AG20443 (cell line): ENCODE measurements around the gene ZBP1.

Experiments used
- DNase-seq: peaks from one replicate; pipeline ENCODE4 v3.0.0; 2012; ENCODE audit warnings: low spot score, mixed read lengths

ZBP1 gene

DNA sequence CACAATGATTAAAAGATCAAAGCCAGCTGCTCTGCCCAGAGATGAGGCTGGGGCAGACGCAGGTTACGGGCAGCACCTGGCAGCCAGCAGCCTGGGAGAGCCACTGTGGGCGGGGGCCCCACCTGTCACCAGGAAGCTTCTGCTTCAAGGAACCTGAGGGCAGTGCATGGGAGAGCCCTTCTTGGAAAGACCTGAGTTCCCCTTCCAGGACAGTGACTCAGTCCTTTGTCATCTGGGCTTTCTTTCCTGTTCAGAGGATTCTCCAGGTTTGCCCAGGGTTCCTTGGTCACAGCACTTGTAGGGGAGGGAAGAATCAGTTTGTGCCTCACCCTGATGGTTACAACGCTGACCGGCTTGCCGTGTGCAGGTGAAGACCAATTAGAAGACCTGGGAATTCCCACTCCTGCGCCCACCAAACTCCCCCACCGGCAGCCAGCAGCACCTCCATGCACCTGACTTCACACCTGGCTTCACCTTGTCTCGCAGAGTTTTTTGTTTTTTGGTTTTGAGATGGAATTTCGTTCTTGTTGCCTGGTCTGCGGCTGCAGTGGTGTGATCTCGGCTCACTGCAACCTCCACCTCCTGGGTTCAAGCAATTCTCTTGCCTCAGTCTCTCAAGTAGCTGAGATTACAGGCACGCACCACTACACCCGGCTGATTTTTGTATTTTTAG lies 2.0 kb downstream of the ZBP1 start:
- DNase-seq = no peak

DNA sequence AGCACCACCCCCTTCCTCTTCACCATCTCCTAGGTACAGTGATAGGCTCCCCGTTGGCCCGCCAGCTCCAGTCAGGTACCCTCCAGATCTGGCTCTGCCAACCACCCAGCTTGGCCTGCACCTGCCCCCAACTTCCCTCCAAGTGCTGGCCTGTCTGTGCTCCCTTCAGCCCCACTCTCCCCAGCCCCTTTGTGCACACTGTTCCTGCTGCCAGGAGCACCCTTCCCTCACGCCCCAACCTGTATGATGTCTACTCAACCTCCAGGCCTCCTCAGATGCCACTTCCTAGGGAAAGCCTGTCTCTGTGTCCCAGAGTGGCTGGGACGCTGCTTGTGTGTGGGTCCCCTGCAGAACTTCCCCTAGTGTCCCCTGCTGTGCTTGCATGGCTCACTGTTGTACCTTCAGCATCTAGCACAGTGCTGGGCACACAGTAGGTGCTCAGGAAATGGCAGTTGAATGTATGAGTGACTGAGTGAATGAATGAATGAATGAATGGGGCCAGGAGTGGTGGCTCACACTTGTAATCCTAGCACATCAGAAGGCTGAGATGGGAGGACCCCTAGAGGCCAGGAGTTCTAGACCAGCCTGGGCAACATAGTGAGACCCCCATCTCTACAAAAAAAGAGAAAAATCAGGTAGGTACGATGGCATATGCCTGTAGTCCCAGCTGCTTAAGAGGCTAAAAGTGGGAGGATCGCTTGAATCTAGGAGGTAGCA lies 3.0 kb downstream of the ZBP1 start:
- no peak for DNase-seq

DNA sequence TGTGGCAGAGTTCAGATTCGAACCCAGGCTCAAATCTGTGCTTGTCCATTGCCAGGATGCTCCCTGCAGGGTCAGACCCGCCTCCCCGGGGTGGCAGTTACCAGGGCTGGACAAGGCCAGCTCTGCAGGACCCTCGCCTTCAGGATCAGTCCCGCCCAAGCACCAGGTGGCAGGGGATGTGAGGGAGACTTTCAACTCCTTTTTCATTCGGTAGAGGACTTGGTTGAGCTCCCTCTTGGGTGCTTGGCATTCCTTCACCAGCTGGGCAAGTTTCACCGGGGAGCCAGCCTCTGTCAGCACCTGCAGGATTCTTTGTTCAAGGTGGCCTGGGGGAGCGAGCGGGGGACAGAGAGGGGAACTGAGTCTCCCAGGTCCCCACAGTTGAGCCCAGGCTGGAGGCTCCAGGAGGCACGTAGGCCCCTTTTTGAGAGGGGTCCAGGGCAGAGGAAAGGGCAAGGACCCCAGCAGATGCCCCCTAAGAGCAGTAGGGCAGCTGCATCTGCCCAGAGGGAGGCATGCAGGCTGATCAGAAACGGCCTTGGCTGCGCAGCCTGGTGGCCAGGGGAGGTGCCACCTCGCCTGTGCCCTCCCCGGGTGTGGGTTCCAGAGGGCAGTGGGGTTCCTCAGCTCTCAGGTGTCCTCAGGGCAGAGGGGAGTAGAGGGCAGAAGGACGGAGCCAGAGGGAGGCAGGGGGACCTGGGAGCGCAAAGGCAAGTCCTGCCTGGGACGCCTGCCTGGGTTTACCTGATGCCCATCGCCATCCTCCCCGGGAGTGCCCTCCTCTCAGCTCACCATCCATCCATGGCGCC lies 3.9 kb downstream of the ZBP1 start:
- DNase-seq = no peak

DNA sequence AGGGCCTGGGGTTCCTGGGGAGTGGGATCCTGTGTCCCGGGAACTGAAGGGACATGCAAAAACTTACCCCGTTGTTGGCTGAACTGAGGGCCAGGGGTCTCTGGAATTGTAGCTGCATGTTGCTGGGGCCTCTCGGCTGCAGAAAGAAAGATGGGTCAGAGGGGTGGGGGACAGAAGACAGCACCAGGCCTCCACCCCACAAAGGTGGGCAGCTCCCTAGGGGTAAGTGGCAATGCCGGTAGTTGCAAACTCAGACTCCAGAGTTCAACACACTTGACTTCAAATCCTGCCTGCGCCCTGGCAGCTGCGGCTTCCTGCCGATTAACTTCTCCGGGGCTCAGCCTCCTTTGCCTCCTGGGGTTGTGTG lies 4.8 kb downstream of the ZBP1 start:
- no peak for DNase-seq

DNA sequence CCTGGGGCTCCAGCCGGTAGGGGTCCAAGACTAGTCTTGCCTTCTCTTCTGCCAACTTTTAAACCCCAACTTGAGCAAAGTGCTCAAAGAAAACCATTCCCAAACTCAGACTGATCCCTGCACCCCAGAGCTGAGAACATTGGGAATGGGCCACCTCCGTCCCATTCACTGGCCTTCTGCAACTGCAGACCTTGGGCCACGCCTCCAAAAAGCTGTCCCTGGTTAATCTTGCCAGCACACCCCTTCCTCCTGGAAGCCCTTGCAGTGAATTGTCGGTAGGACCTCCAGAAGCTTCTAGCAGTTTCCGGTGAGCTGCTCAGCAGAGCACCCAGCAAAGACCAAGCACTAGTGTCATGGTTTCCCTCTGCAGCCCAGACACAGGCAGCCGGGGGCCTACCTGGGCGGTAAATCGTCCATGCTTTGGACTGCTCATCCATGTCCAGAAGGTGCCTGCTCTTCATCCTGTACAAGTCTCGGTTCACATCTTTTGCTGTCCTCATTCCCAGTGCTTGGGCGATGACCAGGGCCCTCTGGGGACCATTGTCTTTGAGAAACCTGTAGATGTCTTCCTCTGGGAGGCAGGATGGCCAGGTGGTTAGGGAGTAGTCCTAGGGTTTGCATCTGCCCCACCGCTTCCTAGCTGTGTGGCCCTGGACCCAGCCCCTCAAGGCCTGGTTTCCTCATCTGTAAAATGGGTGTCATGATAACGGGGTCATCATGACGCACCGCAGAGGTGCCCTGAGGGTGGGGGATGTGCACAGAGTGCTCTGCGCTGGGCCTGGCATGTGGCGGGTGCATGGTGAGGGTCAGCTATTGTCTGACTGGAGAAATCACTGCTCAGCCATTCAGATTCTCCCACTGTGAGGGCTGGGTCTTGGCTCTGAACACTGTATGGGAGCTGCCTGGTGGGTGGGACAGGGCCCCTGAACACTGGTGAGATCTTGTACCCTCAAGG lies 5.5 kb downstream of the ZBP1 start:
- DNase-seq = no peak

DNA sequence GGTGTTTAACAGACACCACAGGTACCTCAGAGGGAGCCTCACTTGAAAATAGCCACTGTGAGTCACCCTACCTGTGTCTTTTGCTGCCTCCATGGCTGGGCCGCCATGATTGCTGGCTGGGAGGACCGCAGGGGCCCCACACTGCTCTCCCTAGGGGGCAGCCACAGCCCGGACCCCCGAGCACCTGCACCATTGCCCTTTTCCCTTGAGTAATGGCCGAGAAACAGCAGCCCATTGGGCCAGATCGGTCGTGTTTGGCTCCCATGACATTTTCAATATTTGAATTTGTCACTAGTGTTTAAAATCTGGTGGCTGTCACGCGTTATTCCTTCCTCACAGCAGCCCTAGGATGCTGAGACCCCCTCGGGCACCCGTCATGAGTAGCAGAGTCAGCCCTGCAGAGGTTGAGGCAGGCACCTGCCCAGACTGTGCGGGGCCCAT lies 6.7 kb downstream of the ZBP1 start:
- no peak for DNase-seq

DNA sequence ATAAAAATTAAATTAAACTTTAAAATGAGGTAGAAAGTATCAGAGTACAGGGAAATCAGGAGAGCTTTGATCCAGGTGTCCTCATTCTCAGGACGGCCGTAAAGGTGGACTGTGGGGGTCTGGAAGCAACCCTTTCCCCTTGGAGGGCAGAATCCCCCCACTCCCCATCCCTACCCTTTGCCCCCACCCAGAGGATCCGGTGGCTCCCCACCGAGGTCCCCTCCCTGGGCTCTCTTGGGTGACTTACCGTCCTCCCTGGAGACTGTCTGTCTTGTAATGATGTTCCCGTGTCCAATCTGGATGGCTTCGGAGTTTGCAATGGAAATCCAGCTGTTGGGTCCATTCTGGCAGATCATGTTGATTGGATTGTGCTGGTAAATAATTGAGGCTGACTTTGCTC lies 7.3 kb downstream of the ZBP1 start:
- no peak for DNase-seq

DNA sequence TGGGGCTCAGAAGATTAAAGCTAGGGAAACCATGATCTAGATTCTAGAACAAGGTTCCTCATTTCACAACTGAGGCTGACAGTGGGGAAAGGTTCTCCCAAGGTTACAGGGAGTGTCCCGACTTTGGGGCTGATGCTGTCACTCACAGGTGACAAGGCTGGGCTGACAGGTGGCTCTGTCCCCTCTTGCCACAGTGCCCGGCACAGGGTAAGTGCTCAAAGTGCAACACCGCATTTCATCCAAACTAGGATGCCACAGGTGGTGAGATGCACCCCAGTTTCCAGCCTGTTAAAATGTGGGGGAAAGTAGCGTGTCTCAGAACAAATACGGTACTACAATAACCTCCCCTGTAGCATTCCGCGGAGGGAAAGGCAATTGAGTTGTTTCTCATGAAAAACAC lies 7.8 kb downstream of the ZBP1 start:
- no peak for DNase-seq

DNA sequence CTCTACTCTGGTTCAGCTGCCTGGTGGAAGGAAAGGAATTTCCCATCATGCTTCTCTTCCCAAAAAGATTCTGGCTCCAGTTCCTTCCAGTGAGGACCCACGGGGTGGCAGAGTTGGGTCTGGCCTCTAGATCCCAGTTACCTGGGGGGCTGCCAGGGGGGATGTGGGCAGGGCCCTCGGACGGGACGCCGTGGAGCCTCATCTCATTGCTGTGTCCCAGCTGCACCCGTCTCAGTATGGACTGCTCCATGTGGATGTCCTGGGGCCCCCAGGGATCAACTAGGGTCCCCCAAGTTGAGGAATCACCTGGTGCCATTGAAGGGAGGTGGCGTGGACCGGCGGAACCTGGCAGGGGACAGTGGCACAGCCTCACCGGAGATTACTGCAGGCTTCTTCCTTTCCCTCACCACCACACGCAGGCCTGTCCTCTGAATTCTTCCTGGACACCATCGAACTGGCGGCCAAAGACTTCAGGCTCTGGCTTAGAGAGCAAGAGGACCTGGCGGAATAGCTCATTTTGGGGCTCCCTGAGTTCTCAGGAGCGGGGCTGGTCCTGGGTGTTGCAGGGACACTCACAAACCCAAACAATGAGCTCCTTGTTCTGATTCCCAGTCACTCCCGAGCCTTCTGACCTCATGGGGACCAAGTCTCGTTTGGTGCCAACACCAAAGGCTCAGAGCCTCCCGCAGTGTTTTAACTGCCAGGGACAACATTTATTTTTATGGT lies 8.5 kb downstream of the ZBP1 start:
- DNase-seq = no peak

DNA sequence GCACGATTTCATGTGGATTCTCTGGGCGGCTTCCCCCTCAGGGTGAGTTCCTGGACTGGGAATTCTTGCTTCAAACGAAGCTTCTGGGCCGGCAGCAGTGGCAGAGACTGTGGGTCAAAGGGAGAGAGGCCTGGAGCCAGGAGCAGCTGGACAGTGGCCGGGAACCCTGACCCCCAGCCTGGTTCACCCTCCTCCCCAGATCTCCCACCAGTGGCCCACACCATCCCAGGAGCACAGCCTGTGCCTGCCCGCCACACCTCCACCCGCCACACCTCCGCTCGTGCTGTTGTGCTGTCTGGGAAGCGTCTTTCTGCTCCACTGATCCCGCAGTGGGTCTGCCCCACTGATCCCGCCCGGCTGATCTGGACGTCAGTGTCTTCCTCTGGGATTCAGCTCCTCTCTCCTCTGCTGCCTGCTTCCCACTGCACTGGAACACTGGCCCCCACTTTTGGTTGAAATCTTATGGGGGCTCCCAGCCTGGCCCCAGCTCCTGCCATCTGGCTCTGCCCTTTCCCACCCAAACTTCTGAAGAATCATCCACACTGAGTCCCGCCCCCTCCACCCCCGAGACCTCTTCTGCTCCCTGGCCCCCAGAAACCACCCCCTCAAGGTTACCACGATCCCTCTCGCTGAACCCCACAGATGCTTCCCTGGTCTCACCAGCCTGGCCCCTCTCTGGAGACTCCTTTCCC lies 9.8 kb downstream of the ZBP1 start:
- DNase-seq = no peak

DNA sequence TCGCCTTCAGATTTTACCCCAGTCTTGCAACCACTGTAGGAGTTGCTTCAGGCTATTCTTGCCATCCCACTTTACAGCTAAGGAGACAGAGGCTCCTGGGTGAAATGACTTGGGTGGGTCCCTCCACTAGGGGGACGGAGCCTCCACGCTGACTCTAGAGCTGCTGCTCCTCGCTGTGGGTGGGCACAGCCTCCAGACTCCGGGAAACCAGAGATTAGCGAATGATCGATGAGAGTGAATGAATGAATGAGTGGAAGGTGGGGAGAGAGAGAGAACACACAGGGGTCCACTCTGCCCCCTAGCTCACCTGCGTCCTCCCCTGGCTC lies 10.4 kb downstream of the ZBP1 start:
- no peak for DNase-seq

DNA sequence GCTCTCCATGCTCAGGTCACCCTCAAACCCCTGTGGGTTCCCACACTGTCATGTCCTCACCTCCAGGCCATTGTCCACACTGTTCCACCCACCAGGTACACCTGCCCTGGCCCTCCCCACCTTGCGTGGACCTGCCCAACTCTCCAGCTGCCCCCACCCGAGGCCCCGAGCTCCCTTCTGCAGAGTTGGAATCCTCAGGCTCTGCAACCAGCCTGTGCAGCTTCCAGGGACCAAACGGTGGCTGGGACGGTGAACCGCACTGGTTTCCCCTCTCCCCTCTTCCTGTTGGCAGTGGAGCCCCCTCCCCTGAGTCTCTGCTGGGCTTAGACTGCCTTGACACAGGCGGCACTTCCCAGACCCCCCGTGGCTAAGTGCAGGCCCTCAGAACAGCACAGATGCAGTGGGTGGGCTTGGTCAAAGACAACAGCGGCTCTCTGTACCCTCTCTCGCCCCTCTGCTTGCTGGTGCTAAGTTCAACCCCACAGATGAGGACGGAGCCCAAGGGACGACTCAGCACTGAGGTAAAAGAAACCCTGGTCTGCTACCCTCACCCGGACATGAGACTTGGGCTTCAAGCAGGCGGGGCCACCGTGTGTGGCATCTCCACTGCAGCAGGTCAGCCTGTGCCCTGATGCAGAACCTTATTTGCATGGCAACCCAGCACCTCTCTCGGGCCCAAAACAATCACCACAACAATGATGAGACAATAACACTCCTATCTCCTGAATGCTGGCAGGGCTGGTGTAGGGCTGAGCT lies 11.0 kb downstream of the ZBP1 start:
- no peak for DNase-seq

DNA sequence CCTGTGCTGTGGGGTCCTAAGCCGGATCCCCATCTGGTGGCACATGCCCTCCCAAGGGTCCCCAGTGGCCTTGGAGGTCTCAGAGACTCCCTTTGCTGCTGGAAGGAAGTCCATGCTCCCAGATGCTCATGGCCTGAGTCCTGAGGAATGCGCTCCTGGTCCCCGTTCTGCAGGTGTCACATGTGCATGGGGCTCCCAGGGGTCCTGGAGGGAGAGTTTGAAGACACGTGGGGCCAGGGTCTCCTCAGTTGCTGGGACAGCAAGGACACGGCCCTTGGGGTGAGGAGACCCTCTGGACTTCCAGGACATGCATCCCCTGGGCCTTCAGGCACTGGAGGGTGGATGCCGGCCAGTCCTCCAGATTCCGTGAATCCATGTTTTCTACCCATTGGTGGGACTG lies 11.7 kb downstream of the ZBP1 start:
- DNase-seq = no peak

DNA sequence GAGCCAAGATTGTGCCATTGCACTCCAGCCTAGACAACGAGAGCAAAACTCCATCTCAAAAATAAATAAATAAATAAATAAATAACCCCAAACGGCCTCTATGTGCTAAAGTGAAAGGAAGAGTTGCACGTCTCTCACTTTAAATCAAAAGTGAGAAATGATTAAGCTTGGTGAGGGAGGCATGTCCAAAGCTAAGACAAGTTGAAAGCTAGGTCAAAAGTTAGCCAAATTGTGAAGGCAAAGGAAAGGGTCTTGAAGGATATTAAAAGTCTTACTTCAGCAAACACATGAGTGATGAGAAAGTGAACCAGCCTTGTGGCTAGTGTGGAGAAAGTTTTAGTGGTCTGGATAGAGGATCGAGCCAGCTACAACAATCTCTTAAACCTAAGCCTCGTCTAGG lies 14.3 kb downstream of the ZBP1 start:
- DNase-seq = no peak

DNA sequence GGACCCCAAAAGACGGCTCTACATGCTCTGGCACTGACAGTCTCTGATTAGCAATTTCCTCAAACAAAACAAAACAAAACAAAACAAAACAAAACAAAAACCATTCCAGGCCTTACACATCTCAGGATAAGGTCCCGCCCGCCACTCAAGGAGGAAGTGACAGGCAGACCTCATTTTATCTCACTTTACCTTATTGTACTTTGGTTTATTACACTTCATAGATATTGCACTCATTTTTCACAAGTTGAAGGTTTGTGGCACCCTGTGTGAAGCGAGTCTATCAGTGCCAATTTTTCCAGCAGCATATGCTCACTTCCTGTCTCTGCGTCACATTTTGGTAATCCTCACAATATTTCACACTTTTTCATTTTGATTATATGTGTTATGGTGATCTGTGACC lies 15.2 kb downstream of the ZBP1 start:
- DNase-seq = no peak

DNA sequence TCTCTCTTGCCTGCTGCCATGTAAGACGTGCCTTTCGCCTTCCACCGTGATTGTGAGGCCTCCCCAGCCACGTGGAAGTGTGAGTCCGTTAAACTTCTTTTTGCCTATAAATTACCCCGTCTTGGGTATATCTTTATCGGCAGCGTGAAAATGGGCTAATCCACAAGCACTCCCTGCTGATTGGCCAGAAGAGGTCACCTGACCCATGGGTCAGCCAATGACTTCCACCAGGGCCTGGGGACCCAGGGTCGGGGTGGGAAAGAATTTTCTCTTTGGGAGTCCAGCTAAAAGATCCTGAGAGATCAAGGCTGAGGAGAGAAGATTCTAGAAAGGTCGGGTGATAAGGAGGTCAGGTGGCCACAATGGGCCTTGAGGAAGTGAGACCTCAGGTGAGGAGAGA lies 17.1 kb downstream of the ZBP1 start:
- DNase-seq = no peak

DNA sequence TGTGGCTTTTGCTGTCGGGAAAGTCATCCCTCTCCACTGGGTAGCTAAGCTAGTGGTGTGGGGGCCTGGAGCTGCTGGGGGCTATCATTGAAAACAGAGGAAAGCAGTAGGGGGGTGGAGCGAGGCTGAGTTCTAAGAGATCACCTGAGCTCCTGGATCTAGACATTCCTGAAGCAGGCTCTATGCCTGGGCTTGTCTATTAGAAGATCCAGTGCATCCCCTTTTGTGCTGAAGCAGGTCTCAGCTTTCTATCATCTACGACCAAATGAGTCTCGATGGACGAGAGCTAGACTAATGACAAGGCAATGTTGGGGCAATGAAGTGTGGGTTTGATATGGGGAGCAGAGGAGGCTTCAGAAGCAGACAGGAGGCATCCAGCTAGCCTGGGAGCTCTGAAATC lies 18.5 kb downstream of the ZBP1 start:
- no peak for DNase-seq

DNA sequence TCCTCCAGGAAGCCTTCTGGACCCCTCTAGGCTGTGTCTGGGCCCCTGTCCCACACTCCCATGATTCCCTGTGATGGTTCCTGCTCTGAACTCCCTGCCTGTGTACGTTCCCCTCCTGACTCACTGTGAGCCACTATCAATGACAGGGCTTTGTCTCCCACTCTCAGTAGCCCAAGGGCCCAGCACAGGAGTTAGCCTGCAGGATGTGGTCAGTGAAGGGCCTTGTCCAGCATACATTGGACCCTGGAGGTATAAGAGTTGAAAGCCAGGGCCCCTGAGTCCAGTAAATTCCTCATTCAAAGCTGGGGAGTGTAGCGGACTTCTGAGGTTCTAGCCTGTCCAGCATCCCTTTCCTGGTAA lies 19.0 kb downstream of the ZBP1 start:
- no peak for DNase-seq

DNA sequence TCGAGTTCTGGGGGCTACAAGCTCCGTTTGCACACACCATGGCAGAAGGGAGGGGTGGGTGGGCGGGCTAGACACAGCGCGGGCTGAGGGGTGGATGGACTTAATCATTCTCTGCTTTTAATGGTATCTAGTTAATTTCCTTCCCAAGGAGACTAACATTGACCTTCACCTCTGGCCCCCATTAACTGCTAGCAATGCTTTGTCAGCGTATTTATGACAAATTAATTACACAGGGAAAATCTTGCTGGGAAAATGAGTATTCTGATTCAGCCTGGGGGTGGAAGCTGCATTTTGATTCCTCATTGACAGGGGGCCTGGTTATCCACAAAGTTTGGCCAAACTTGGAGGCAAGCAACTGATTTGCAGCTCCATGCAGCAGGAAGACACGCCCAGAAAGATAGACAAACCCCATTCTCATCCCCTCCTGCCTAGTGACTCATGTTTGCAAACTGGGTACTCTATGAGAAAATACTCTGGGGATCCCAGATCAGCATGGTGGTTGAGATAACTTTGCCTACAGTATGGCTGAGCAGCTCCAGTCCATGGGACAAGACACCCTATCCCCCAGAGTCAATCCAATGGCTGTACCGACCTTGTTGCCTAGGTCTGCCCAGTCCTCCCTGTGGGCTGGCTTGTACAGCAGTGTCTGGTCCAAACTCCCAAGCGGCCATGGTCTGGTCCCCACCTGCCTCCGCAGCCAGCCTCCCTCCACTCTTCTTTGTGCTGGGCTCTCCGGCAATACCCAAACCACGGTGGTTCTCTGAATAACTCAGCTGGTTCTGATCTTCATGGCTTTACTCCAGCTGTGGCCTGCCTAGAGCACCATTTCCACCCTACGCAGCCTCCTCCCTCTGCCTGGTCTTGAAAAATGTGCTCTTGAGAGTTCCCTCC lies 19.7 kb downstream of the ZBP1 start:
- DNase-seq = peak; percentile 44
